ENCODE data around the gene CUL5. TPM values are rescaled to one million over a fixed set of nuclear protein-coding genes. Genes with fewer than 3 reads are reported as not detected.

Gene CUL5
- total RNA-seq, 2 experiments from 2014 or later, result 18.8 to 39.7 TPM

- CTCF ChIA-PET (ENCODE audit: unreplicated experiment), result no interaction called here
- H3K9me2 ChIP-seq (ENCODE audit: insufficient read depth, low read length), result no peaks in the 10 kb centered on the region
- intact Hi-C loops (cut with micrococcal nuclease; ENCODE audit: unreplicated experiment), result no loop called here
- no peak overlapping the region for H3K27ac ChIP-seq (ENCODE audit: low read depth, low read length, poor library complexity, severe bottlenecking)
- H2AFZ ChIP-seq (ENCODE audit: low read length), result no peak overlapping the region
- no peak for DNase-seq (ENCODE audit: low spot score)
- no peaks in the 10 kb centered on the region for H3K79me2 ChIP-seq (ENCODE audit: insufficient read depth, low read depth, low read length)
- POLR2A ChIA-PET, result interaction anchor here (0.7 to 1.5 kb wide), 2 partner anchors 12 to 13 kb away, joined by 3 read pairs; no protein-coding TSS in a partner anchor
- no TSS peak for BruUV-seq (replicated peaks)
- H3K9me3 ChIP-seq (ENCODE audit: low read length), result no peaks in the 10 kb centered on the region
- no peak overlapping the region for H3K4me2 ChIP-seq (ENCODE audit: low read length)
- TF ChIP-seq CTCF (conservative IDR thresholded peaks at IDR 0.05; ENCODE audit: low read length), result no peak
- TF ChIP-seq EZH2phosphoT487 (IDR thresholded peaks at IDR 0.05; ENCODE audit: borderline replicate concordance, low read depth, low read length), result no peak
- H3K4me3 ChIP-seq (ENCODE audit: low read depth, low read length, poor library complexity, severe bottlenecking), result no peak overlapping the region
- H3K4me1 ChIP-seq (ENCODE audit: insufficient read depth, low read length, poor library complexity, severe bottlenecking), result no peaks in the 10 kb centered on the region
- peaks cover 49% of the 10 kb centered on the region for H3K36me3 ChIP-seq (ENCODE audit: insufficient read depth, low read length)
- no peaks in the 10 kb centered on the region for H4K20me1 ChIP-seq (ENCODE audit: insufficient read depth, low read length)
Observed at GRCh38 chr11:108092134-108092533, 83.4 kb downstream of the CUL5 start.

GRCh38 chr11:108093128-108093904 is 84.6 kb downstream of the CUL5 start:
- ChIA-PET POLR2A (interaction anchor here (1.2 to 1.7 kb wide), 4 partner anchors 10 to 144 kb away, joined by 3 to 4 read pairs (median 4); no protein-coding TSS in a partner anchor), CTCF (ENCODE audit: unreplicated experiment) (interaction anchor here (0.5 kb wide), 1 partner anchor 18 kb away, joined by 3 read pairs; no protein-coding TSS in a partner anchor)
- H3K36me3 ChIP-seq (ENCODE audit: insufficient read depth, low read length), result peaks cover 60% of the 10 kb centered on the region
- no peak overlapping the region for H2AFZ ChIP-seq (ENCODE audit: low read length)
- no peak overlapping the region for H3K4me2 ChIP-seq (ENCODE audit: low read length)
- no peak overlapping the region for H3K4me3 ChIP-seq (ENCODE audit: low read depth, low read length, poor library complexity, severe bottlenecking)
- BruUV-seq (replicated peaks), result no TSS peak
- no peaks in the 10 kb centered on the region for H4K20me1 ChIP-seq (ENCODE audit: insufficient read depth, low read length)
- intact Hi-C loops (cut with micrococcal nuclease; ENCODE audit: unreplicated experiment), result no loop called here
- no peaks in the 10 kb centered on the region for H3K79me2 ChIP-seq (ENCODE audit: insufficient read depth, low read depth, low read length)
- no peak for DNase-seq (ENCODE audit: low spot score)
- TF ChIP-seq CTCF (conservative IDR thresholded peaks at IDR 0.05; ENCODE audit: low read length) (no peak), EZH2phosphoT487 (IDR thresholded peaks at IDR 0.05; ENCODE audit: borderline replicate concordance, low read depth, low read length) (no peak)
- no peaks in the 10 kb centered on the region for H3K9me2 ChIP-seq (ENCODE audit: insufficient read depth, low read length)
- no peaks in the 10 kb centered on the region for H3K4me1 ChIP-seq (ENCODE audit: insufficient read depth, low read length, poor library complexity, severe bottlenecking)
- H3K27ac ChIP-seq (ENCODE audit: low read depth, low read length, poor library complexity, severe bottlenecking), result no peak overlapping the region
- H3K9me3 ChIP-seq (ENCODE audit: low read length), result no peaks in the 10 kb centered on the region

GRCh38 chr11:108097179-108097578 is 88.5 kb downstream of the CUL5 start:
- H3K4me1 ChIP-seq (ENCODE audit: insufficient read depth, low read length, poor library complexity, severe bottlenecking), result no peaks in the 10 kb centered on the region
- TF ChIP-seq CTCF (conservative IDR thresholded peaks at IDR 0.05; ENCODE audit: low read length) (no peak), EZH2phosphoT487 (IDR thresholded peaks at IDR 0.05; ENCODE audit: borderline replicate concordance, low read depth, low read length) (no peak)
- DNase-seq (ENCODE audit: low spot score), result no peak
- H3K4me2 ChIP-seq (ENCODE audit: low read length), result no peak overlapping the region
- no peak overlapping the region for H2AFZ ChIP-seq (ENCODE audit: low read length)
- no peaks in the 10 kb centered on the region for H3K9me2 ChIP-seq (ENCODE audit: insufficient read depth, low read length)
- H3K27ac ChIP-seq (ENCODE audit: low read depth, low read length, poor library complexity, severe bottlenecking), result no peak overlapping the region
- intact Hi-C loops (cut with micrococcal nuclease; ENCODE audit: unreplicated experiment), result no loop called here
- ChIA-PET POLR2A (no interaction called here), CTCF (ENCODE audit: unreplicated experiment) (no interaction called here)
- H3K79me2 ChIP-seq (ENCODE audit: insufficient read depth, low read depth, low read length), result no peaks in the 10 kb centered on the region
- peaks cover 66% of the 10 kb centered on the region for H3K36me3 ChIP-seq (ENCODE audit: insufficient read depth, low read length)
- H4K20me1 ChIP-seq (ENCODE audit: insufficient read depth, low read length), result no peaks in the 10 kb centered on the region
- H3K4me3 ChIP-seq (ENCODE audit: low read depth, low read length, poor library complexity, severe bottlenecking), result no peak overlapping the region
- H3K9me3 ChIP-seq (ENCODE audit: low read length), result no peaks in the 10 kb centered on the region
- no TSS peak for BruUV-seq (replicated peaks)
